C4-2B (cell line): ENCODE results near the gene CRAT.

Experiments
- ZFX ChIP-seq: fragments of 450-650 bp; IDR thresholded peaks from 2 replicates; pipeline ENCODE4 v1.6.1; 2017
- TF ChIP-seq, protein P1 (sequence below): fragments of 450-650 bp; conservative IDR thresholded peaks from 2 replicates; pipeline ENCODE4 v1.5.1; 2017; ENCODE audit warnings: mild to moderate bottlenecking

GRCh38 chr9:129109537-129109903, 1.1 kb downstream of the CRAT start:
- TF ChIP-seq, protein P1, sequence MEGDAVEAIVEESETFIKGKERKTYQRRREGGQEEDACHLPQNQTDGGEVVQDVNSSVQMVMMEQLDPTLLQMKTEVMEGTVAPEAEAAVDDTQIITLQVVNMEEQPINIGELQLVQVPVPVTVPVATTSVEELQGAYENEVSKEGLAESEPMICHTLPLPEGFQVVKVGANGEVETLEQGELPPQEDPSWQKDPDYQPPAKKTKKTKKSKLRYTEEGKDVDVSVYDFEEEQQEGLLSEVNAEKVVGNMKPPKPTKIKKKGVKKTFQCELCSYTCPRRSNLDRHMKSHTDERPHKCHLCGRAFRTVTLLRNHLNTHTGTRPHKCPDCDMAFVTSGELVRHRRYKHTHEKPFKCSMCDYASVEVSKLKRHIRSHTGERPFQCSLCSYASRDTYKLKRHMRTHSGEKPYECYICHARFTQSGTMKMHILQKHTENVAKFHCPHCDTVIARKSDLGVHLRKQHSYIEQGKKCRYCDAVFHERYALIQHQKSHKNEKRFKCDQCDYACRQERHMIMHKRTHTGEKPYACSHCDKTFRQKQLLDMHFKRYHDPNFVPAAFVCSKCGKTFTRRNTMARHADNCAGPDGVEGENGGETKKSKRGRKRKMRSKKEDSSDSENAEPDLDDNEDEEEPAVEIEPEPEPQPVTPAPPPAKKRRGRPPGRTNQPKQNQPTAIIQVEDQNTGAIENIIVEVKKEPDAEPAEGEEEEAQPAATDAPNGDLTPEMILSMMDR = no peak
- no peak for TF ChIP-seq ZFX
